GM12892 (cell line): ENCODE results near the gene HYAL2.

Experiments used
- DNase-seq: peaks from one replicate; pipeline ENCODE4 v3.0.0; 2011; ENCODE audit not compliant: insufficient read length
- FAIRE-seq: peaks from 2 replicates; lab custom pipeline; 2011; peaks lifted over from hg19 to GRCh38; lab: Jason Lieb, UNC
- POLR2A ChIP-seq: IDR thresholded peaks from 2 replicates; pipeline ENCODE4 v1.6.1; 2011; ENCODE audit warnings: low read depth, low read length, control low read depth
- POLR2AphosphoS5 ChIP-seq: IDR thresholded peaks from 2 replicates; pipeline ENCODE4 v1.6.1; 2011; ENCODE audit warnings: low read depth, low read length, control low read depth
- TAF1 ChIP-seq: IDR thresholded peaks from 2 replicates; pipeline ENCODE4 v1.6.1; 2011; ENCODE audit warnings: low read depth, mild to moderate bottlenecking, control low read depth, low read length, borderline replicate concordance

The HYAL2 gene

DNA sequence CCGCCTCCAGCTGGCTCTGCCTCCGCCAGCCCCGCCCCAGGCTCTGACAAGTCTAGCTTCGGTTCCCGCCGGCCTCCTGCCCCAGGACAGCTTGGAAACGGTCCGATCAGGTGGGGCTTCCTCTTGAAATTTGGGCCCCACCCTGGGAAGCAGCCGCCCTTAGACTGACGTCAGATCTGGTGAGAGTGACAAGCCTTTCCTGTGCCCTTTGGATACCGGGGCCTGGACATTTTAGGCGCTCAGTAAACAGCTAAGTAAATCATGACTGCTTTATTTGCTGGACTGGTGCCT is 23.0 kb downstream of the HYAL2 start:
- TF ChIP-seq POLR2AphosphoS5, result no peak
- no peak for DNase-seq
- FAIRE-seq, result no peak

DNA sequence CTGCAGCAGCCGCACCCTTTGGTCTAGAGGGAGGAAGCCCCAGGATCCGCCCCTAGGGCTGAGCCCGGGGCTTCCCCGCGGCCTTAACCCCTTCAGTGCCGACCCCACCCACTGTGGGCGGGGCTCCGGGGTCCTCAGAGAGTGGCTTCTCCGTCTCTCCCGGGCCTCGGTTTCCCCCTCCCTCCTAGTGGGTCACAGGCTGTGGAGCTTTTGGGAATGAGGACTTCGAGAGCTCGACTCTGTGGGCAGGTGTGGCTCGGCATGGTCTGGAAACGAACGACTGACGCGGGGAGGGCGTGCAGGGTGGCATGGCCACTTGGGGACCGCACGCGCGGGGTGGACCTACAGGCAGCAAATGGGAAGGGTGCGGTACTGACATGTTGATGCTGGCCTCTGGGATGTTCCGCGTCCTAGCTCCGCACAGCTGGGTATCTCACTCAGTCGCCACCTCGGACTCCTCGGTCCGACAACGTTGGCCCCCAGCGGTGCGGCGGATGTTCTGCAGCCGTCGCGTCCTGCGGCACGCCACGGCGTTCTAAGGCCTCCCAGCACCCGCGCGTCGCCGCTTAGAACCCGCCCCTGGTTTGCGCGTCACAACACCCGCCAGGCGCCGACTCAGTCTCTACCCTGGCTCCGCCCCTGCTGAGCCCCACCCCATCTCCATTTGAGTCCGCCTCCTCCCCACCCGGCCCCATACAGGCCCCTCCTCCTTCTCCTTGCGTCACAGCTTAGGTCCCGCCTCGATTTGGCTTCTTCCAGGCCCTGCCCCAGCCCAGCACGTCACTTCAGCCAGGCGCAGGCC is 23.5 kb downstream of the HYAL2 start, which contains the start of the genes HYAL3 and NAA80:
TSS of gene HYAL3 (minus strand) at position 570 of the 802 bp plus-strand sequence. CDS start 3,803 bp downstream, outside the sequence.
TSS of gene NAA80 (minus strand) at position 570 of the 802 bp plus-strand sequence. CDS start 1,942 bp downstream, outside the sequence.
- FAIRE-seq (peak; percentile 99), DNase-seq (peak; percentile 95)

DNA sequence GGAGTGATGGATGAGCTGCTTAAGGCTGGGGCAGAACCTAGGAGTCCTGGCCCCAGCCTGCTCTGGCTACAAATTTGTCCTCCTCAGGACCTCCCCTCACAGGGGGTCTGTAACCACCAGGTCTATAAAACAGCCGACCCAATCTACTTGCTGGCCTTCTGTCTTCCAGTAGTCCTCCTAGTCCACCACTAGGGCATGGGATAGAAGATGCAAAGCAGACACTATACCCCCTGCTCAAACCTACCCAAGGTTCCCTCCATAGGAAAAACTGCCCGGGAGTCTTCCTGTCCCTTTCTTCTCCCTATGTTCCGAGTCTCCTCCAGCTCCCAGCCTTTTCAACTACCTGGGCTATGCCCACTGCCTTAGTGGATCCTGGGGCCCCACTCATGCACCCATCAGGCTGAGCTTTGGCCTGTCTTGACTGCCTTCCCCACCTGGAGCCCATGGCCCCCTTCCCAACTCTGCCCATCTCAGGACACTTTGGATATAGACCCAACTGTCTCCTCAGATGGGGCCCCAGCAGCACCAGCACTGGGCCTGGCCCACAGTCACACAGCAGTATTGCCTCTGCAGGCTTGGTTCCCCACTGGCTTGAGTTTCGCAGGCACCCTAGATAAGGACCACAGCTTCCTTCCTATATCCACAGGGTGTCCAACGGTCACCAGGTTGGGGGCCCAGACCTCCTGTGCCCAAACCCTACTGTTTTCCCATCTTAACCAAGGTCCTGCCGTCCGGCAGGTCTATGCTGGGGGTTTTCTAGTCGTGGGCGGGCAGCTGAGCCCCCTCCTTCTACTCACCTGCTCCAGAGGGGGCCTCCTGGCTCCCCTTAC is 24.4 kb downstream of the HYAL2 start:
- DNase-seq (no peak), FAIRE-seq (peak; percentile 57)
- TF ChIP-seq POLR2A, result no peak
- no peak for TF ChIP-seq TAF1
- TF ChIP-seq POLR2AphosphoS5, result no peak

More for the DNA sequence above, 23.5 kb downstream of the HYAL2 start, which contains the start of the genes HYAL3 and NAA80:
- TF ChIP-seq POLR2AphosphoS5, result peak; percentile 91
- peak; percentile 94 for TF ChIP-seq POLR2A
- TF ChIP-seq TAF1, result peak; percentile 50; the same call in 1 of the 2 replicates

DNA sequence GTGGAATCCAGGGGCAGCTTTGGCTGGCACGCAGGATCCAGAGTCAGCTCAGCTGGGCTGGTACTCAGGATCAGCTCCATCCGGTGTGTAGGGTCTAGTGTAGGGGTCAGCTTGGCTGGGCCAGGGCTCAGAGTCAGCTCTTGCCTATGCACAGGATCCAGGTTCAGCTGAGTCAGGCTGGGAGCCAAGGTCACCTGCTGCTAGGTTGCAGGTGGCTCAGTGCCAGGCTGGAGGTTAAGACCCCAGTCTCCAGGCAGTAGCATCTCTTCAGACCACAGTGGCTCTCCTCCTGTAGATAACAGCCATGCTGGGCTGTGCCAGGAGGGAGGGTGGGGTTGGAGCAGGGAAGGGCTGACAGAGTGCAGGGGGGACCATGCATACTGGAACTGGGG is 25.2 kb downstream of the HYAL2 start:
- no peak for FAIRE-seq
- no peak for DNase-seq
- no peak for TF ChIP-seq POLR2AphosphoS5
- no peak for TF ChIP-seq TAF1
- TF ChIP-seq POLR2A, result no peak

DNA sequence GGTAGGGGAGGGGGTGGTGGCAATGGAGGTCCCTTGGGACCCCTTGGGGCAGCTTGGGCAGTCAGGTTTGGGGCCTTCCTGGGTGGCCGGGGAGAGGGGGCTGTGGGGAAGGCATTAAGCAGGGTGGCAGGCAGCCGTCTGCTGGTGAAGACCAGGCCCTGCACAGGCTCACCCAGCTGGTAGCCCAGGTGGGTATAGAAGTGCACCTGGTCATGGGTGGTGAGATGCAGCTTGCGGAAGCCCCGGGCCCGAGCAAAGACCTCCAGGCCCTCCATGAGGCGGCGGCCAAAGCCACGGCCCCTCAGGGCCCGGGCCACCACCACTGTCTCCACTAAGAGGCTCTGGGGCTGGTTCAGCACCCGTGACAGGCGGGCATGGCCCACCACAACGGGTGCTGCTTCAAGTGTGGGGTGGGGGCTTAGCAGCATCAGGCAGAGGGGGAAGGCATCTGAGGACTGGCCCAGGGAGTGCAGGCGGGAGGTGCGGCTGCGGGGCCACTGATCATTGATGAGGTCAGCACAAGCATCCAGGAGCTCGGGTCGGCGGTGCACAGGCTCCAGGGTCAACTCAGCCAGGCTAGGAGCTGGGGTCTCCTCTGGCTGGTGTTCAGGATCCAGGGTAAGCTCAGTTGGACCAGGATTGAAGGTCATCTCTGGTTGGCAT is 25.7 kb downstream of the HYAL2 start:
- DNase-seq, result no peak
- TF ChIP-seq TAF1, result no peak
- TF ChIP-seq POLR2A, result no peak
- no peak for TF ChIP-seq POLR2AphosphoS5
- FAIRE-seq, result no peak

DNA sequence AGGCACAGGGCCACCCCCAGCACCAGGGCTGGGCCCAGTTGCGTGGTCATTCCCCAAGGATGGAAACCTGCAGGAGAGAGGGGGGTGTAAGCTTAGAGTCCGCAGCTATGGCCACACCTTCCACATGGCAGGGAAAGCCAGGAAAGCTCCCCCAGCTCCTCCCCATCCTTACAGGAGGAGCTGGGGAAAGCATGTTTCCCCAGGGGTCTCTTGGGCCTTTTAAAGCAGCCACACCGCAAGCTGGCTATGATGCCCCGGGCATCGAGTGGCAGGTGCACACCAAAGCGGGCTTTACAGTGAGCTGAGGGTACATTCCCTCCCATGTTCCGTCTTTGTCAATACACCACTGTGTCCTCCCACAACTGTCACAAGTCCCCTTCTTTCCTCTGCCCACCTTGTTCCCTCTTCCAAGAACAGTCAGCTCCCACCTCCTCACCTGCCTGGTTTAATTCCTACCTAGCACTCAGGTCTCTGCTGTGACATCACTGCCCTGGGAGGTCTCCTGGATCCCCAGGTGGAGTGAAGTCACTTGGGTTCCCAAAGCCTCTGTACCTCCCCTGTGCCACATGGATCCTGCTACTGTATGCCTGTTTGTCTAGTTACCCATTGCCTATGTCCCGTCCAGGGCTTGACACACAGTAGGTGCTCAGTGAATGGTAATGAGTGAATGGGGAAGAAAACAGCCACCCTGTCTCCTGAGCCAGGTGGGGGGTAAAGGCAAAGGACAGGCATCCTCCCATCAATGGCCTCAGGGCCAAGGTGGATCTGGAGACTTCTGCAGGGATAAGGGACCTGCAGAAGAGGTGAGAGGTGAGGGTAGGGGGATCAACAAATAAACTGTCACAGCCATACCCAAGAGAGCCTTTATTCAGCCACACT is 26.8 kb downstream of the HYAL2 start:
- DNase-seq (no peak), FAIRE-seq (no peak)
- TF ChIP-seq POLR2A, result no peak
- TF ChIP-seq TAF1, result no peak
- TF ChIP-seq POLR2AphosphoS5, result no peak

DNA sequence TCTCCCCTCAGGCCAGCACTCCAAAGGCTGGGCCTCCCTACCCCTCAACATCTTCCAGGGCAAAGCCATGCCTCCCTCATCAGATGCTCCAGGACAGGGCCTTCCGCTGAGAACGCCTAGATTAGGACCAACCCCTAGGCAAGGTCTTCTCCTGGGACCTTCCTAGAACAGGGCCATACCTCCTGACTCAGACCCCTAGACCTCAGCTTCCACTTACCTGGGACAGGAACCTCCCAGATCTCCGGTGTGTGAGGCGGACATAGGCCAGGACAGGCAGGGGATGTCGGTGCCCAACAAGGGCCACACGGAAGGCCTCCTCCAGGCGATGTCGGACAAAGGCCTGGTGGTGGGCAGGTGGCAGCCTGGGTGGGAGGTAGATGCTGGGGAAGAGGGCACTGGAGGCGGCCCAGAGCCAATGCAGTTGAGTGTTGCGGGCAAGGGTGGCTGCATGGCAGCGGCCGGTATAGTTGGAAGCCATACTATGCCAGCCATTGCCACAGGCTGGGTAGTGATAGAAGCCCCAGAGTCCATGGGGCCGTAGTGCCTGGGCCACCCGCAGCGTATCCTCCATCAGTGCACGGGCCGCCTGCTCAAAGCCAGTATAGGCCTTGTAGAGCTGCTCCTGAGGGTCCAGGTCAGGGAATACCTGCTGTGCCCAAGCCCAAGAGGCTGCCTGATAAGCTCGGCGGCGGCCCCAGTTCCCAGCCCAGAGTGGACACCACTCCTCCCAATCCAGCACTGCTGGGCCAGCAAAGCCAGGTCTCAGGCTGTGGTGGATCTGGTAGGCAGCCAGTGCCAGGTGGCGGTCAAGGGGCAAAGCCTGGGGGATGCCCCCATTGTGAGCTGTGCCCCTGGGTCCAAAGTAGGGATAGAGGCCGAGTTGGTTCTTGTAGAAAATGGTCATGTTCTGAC is 27.8 kb downstream of the HYAL2 start:
- FAIRE-seq (no peak), DNase-seq (no peak)
- no peak for TF ChIP-seq TAF1
- no peak for TF ChIP-seq POLR2AphosphoS5
- TF ChIP-seq POLR2A, result no peak

DNA sequence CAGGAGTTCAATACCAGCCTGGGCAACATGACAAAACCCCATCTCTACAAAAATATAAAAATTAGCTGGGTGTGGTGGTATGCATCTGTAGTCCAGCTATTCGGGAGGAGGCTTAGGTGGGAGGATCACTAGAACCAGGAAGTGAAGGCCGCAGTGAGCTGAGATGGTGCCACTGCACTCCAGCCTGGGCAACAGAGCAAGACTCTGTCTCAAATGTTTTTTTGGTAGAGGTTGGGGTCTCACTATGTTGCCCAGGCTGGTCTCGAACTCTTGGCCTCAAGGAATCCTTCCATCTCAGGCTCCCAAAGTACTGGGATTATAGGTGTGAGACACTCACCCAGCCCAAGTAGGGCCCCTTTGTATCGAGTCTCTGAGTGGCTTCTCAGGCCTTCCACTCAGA is 28.5 kb downstream of the HYAL2 start:
- FAIRE-seq (no peak), DNase-seq (no peak)
- TF ChIP-seq POLR2A (no peak), POLR2AphosphoS5 (no peak)

DNA sequence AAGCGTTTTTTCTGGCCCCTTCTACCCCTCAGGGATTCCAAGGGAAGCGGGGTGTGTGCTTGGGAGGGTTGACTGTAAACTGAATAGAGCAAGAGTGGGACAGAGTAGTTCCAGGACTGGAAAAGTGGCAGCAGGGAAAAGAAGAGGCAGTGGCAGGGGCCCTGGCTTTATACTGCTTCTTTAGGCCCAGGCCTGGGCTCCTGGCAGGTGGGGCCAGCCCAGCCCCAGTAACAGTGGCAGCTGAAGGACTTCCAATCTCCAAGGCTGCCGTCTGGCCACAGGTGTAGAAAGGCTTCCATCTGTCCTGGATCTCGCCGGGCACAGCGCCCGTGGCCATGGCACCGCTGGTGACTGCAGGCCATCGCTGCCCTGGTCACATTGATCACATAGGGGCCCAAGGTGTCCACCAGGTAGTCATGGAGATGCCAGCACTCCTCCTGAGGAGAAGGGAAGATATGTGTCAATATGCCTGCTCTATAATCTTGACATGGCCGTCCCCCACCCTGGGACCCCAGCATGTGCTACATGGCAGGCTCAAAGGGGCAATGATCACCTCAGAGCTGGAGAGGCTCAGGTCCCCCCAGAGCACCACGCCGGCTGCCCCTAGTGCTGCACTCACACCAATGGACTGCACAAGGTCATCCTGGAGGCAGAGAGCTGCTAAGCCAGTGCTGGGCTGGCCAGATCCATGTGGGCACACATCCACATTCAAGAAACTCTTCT is 29.3 kb downstream of the HYAL2 start:
- no peak for FAIRE-seq
- DNase-seq, result no peak
- TF ChIP-seq POLR2A (no peak), POLR2AphosphoS5 (no peak), TAF1 (no peak)

DNA sequence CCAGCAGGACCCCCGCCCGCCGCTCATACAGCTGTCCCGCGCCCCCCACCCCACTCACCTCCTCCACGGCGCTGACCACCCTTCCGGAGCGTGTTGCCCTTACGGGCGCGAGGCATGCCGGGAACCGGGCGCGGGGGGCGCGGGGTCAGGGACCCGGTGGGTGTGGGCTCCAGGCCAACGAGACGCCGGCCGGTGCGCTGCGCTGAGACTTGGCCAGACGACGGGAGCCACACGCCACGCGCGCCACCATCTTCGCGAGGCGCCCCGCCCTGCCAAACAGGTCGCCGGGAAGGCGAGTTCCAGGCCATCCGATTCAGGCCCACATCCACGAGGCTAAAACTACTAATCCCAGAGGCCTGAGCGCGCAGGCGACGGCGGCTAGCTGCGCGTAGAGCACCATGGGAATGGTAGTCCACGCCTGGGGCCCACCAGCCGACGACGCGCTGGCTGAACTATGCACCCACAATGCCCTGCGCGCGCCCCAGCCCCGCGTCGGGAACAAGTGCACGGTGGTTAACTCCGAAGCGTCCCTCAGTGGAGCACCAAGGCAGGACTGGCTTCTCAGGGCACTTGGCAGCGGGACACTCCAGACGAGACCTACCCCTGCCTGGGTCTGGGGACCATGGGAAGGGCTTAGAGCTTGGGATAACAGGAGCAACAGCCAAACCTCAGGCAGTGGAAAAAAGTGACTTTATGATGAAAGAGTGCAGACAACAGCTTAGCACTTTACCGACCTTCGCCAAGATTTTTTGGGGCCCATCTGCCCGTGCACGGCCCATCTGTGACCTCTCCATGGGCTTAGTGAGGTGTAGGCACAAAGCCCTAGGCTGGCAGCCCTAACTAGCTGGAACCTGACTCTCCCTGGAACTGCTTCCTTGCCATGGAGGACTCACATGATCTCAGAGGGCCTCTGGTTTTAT is 30.1 kb downstream of the HYAL2 start, which contains the start of gene IFRD2:
TSS of gene IFRD2 (minus strand) at position 271 of the 920 bp plus-strand sequence. CDS start at position 116, 155 bp downstream.
- FAIRE-seq (peak; percentile 100), DNase-seq (peak; percentile 98)
- TF ChIP-seq TAF1, result 0 out of 2 replicates have a peak, but pooled peaks have one; percentile 43
- TF ChIP-seq POLR2AphosphoS5, result peak; percentile 64
- TF ChIP-seq POLR2A, result peak; percentile 83
